ENCODE results near the gene CWC27.

CWC27 gene

DNA sequence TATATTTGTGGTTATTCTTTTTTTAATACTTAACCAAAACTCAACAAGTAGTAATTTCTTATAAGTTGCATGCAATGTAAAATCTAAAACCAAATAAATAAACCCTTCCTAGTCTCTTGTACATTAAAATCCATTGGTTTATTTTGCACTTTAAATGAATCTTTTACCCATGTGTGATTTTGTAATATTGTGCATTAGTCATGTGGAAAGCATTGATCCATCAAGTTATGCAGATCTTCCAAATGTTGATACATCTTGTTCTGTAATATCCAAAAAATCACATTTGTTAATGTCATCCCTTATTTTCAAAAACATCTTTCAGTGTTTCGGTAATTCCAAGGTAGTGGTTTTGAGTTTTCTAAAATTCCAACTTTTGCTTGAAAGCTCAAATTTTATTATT lies 63.3 kb downstream of the CWC27 start:
- TF ChIP-seq, protein P1, sequence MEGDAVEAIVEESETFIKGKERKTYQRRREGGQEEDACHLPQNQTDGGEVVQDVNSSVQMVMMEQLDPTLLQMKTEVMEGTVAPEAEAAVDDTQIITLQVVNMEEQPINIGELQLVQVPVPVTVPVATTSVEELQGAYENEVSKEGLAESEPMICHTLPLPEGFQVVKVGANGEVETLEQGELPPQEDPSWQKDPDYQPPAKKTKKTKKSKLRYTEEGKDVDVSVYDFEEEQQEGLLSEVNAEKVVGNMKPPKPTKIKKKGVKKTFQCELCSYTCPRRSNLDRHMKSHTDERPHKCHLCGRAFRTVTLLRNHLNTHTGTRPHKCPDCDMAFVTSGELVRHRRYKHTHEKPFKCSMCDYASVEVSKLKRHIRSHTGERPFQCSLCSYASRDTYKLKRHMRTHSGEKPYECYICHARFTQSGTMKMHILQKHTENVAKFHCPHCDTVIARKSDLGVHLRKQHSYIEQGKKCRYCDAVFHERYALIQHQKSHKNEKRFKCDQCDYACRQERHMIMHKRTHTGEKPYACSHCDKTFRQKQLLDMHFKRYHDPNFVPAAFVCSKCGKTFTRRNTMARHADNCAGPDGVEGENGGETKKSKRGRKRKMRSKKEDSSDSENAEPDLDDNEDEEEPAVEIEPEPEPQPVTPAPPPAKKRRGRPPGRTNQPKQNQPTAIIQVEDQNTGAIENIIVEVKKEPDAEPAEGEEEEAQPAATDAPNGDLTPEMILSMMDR (IDR thresholded peaks at IDR 0.05; ENCODE audit: extremely low read depth, insufficient read depth, missing control alignments): no peak
- DNase-seq (ENCODE audit: low spot score): no peak
- in situ Hi-C loops (cut with MboI; ENCODE audit: low pct_unique_long_range_greater_than_20kb, low sequenced_read_pairs, unreplicated experiment): no loop called here

DNA sequence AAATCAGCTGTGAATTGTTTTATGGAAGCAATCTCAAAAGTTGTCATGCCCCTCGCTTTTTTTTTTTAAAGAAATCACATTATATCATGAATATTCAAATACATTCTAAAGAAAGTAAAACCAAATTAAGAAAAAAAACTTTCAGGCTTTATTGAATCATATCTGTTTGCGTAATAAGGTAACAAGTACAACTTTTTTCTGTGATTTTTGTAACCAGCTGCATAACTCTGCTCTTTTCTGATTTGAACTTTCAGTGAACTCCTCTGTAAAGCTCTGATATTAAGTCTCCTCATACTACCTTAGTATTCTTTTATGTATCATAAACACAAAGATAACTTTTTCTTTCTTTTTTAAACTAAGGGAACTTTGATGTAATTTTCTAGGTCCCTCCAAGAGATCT lies 65.3 kb downstream of the CWC27 start:
- no peak for DNase-seq (ENCODE audit: low spot score)
- TF ChIP-seq, protein P1 (IDR thresholded peaks at IDR 0.05; ENCODE audit: extremely low read depth, insufficient read depth, missing control alignments): no peak
- in situ Hi-C loops (cut with MboI; ENCODE audit: low pct_unique_long_range_greater_than_20kb, low sequenced_read_pairs, unreplicated experiment): no loop called here

DNA sequence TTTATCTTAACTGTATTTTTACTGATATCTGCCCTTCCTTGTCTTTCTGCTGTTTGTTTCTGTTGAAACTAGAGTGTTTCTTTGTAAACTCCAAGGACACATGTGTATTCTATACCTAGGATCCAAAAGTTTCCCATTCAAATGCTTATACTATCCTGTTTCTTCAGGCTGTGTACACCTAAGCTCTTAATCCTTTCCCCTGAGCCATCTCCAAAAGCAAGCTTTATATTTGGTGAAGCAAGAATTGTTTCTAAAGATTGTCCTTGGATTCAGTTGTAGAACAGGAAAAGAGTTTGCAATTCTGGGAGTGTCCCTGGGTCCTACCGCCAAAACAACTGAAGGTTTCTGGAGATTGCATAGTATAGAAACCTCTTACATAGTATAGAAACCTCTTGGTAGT lies 65.9 kb downstream of the CWC27 start:
- TF ChIP-seq, protein P1 (IDR thresholded peaks at IDR 0.05; ENCODE audit: extremely low read depth, insufficient read depth, missing control alignments): no peak
- DNase-seq (ENCODE audit: low spot score): no peak
- in situ Hi-C loops (cut with MboI; ENCODE audit: low pct_unique_long_range_greater_than_20kb, low sequenced_read_pairs, unreplicated experiment): no loop called here

DNA sequence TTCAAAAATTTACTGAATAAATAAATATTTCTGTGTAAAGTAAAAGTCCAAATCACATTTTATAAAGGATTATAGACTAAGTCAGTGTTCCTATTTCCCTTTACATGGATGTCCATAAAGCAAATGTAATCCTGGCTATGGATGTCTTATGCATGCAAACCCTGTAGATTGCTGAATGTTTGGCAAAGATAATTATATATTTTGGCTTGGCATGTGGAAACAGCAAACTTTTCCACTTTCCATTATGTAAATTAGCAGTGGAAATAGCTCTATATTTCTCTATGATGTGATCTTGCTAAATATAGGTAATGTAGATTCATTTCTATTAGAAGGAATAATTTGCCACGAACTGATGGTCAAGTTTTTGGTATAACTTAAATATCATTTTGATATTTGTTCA lies 66.5 kb downstream of the CWC27 start:
- in situ Hi-C loops (cut with MboI; ENCODE audit: low pct_unique_long_range_greater_than_20kb, low sequenced_read_pairs, unreplicated experiment): no loop called here
- DNase-seq (ENCODE audit: low spot score): no peak

DNA sequence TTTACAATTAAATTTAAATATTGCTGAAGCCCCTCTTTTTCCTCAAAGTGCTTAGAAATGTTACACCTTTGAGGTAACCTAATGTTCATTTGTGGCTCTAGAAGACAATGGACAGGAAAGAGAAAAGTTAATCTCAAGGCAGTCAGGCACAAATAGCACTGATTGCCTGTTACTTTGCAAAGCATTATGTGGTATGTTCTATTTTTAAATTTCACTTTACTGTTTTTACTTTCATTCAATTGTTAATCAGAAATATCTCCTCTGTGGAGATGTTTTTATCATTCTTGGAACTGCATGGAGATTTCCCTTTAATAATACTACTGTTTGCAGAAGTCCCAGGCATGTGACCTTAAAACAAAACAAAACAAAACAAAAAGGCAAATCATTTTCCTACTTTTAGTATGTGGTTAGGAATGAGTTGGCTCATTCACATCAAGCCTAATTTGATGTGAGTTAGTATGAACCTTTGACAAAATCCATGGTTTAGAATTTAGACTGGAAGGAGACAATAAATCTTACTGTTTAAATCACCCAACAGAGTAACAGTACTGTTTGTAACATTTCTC lies 67.5 kb downstream of the CWC27 start:
- TF ChIP-seq, protein P1 (IDR thresholded peaks at IDR 0.05; ENCODE audit: extremely low read depth, insufficient read depth, missing control alignments): no peak
- in situ Hi-C loops (cut with MboI; ENCODE audit: low pct_unique_long_range_greater_than_20kb, low sequenced_read_pairs, unreplicated experiment): no loop called here
- no peak for DNase-seq (ENCODE audit: low spot score)

More for the DNA sequence above, 66.5 kb downstream of the CWC27 start:
- TF ChIP-seq, protein P1 (IDR thresholded peaks at IDR 0.05; ENCODE audit: extremely low read depth, insufficient read depth, missing control alignments): no peak

DNA sequence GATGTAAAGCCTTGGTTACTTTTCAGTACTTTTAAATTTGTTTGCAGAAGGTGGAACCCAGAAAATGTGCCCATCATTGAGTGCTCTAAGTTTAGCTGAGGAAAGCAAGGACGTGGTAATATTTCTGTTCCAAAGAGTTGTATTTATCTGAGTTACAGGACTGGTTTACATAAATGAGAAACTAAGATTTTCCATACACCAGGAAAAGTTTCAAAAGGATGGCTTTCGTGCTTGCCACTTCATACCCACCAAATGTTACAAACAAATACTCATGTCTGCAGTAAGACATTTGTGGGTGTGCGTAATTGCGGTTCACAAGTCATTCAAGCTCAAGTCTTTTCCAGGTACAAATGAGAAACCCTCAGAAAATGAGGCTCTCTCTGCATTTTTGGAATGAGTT lies 68.1 kb downstream of the CWC27 start:
- TF ChIP-seq, protein P1 (IDR thresholded peaks at IDR 0.05; ENCODE audit: extremely low read depth, insufficient read depth, missing control alignments): no peak
- no peak for DNase-seq (ENCODE audit: low spot score)
- in situ Hi-C loops (cut with MboI; ENCODE audit: low pct_unique_long_range_greater_than_20kb, low sequenced_read_pairs, unreplicated experiment): no loop called here

DNA sequence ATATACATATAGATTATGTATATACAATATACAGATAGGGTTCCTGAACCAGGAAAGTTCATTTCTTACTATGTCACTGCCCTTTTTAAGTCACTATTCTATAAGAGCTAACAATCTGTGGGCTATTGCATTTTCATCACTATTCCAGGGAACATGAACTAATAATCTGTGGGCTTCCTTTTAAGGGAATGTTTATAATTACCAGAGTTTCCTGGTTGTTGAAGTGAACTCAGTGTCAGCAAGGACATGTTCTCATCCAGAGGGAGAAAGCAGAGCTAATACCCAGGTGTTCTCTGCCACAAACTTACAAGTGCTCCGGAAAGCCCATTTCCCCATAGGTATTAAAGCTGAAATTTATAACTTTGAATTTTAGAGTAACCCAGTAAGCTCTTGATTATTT lies 69.6 kb downstream of the CWC27 start:
- in situ Hi-C loops (cut with MboI; ENCODE audit: low pct_unique_long_range_greater_than_20kb, low sequenced_read_pairs, unreplicated experiment): no loop called here
- TF ChIP-seq, protein P1 (IDR thresholded peaks at IDR 0.05; ENCODE audit: extremely low read depth, insufficient read depth, missing control alignments): no peak
- no peak for DNase-seq (ENCODE audit: low spot score)

Measured in GM13977 (cell line).